Stimulated activated CD8-positive, alpha-beta memory T cell treated with anti-CD3 and anti-CD28 coated beads, Interleukin-15, amount 100 ng/mL, for 4 hours (primary cell): ENCODE measurements around the gene RNF121.

ENCODE experiments used
- DNase-seq, 2 donors: peaks; one replicate each; pipeline ENCODE4 v3.0.0-alpha.2; 2020; ENCODE audit warnings: low read depth in 2 of 2

RNF121 gene

DNA sequence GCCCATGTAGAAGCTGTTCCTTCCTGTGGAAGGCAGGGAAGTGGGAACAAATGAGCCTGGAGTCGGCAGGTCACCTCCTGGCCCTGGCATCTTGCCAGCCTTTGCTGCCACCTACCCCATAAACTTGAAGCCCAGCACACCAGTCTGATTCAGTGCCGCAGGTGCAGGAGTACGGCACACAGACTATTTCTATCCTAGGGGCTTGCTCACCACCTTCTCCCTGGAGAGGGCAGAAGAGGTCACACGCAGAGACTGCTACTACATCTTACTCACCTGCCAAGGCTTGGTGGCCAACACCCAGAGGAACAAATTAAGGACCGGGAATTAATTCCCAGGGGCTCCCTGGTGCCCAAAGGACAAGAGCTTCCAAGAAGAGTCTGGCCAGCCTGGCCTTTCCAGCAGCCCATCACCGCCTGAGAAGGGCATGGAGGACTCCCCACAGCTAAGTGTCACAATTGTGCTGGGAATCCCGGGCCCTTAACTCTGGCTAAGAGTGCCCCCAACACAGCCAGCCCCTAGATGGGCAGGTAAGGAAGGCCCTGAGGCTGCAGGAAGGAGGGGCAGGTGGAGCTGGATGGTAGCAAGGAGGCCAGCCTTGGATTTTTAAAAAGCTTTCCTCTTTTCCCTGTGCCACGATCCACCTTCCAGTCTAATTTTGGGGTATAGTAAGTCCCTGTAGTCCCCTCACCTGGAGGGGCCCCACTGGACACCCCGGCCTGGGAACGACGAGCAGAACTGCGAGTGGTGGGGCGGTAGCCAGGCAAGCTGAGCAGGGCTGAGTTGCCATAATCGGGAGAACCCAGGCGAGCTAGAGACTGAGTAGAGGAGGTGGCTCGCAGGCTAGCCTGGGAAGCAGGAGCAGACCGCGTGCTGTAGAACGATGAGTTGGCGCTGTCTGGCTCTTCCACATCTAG is 76.8 kb downstream of the RNF121 start:
- DNase-seq: no peak

- DNase-seq: no peak
Observed at GRCh38 chr11:72006309-72007088, 77.7 kb downstream of the RNF121 start.

DNA sequence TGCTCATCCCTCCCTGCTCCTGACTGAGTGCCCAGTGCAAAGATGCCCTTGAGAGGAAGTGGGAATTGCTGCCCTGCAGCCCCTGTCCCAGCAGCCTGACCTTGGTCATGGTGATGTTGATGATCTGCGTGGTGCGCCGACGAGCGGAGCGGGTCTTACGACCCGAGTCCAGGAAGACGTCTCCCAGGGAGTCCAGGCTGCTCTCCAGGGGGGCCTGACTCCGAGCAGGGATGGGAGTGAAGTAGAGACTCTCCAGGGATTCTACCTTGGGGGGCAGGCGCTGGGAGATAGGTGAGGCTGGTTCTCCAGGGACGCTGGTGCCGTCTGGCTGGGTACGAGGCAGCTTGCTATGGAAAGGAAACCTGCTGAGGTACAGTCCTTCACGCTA is 78.2 kb downstream of the RNF121 start:
- DNase-seq: no peak

GRCh38 chr11:72007587-72007986 is 78.7 kb downstream of the RNF121 start:
- DNase-seq: no peak

DNA sequence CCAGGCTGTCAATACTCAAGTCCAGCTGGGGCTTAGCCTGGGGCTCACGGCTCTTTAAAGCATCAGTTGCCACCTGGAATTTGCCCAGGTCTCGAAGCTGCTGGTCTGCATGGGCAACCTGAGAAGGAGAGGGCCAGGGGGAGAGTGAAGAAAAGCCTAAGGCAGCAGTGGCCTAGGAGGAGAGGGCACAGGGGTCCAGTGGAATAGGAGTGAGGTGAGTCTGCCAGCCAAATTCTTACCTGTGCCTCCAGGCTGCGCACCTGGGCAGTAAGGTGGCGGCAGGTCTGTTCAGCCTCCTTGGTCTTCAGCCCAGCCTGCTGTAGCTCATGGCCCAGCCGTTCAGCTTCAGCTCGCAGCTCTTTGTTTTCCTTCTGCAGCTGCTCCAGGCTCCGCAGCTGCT is 79.9 kb downstream of the RNF121 start:
- no peak for DNase-seq

DNA sequence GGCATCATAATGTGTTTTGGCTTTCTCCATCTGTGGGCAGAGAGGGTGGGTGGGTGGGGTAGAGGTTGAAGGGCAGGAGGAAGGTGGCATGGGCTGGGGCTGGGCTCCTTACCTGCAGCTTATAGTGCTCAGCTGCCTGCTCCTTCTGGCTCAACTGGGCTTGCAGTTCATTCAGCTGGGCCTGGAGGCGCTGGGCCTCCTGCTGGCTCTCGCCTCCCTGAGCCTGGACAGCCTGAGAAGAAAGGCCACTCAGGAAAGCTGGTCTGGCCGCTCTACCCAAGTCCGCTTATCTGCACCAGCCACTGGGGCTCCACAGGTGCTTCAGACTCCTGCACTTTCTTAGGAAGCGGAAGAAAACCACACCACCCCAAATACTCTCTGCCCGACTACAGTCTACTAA is 80.3 kb downstream of the RNF121 start:
- no peak for DNase-seq

- DNase-seq: no peak
Observed at GRCh38 chr11:72010529-72011233, 81.8 kb downstream of the RNF121 start.

- DNase-seq: no peak
Observed at GRCh38 chr11:72012091-72012630, 83.3 kb downstream of the RNF121 start.

DNA sequence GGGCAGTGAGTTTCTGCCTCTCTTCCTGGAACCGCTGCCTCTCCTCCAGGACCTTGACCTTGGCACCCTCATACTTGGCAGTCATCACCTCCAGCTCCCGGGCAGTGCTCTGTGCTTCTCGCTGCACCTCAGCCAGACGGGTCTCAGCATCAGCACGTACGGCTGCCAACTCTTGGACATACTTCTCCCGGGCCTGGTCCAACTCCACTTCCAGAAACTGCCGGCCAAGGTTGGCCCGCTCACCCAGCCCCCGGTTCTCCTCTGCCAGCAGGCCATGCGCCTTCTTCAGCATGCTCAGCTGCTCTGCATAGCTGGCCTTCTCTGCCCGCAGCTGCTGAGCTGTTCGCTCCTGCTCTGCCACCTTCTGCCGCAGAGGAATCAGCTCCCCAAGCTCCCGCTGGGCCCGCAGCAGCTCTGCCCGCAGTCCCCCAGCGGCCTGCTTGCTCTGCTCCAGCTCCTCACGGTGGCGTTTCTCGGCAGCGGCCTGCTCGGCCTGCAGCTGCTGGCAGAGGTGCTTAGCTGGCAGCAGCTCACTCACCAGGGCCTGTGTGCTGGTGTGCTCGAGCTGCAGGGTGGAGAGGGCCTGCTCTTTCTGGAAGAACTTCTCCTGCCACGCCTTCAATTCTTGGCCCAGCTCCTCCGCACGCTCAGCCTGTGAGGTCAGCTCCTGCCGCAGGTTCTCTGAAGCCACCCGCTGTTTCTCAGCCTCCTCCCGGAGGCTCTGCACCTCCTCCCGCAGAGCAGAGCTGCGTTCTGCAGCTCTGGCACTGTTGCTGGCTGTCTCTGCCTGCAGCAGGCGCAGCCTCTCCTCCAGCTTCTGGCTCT is 84.3 kb downstream of the RNF121 start:
- no peak for DNase-seq

GRCh38 chr11:72013765-72014711 is 85.2 kb downstream of the RNF121 start:
- DNase-seq: no peak

GRCh38 chr11:72014761-72015320 is 86.0 kb downstream of the RNF121 start:
- DNase-seq: no peak

DNA sequence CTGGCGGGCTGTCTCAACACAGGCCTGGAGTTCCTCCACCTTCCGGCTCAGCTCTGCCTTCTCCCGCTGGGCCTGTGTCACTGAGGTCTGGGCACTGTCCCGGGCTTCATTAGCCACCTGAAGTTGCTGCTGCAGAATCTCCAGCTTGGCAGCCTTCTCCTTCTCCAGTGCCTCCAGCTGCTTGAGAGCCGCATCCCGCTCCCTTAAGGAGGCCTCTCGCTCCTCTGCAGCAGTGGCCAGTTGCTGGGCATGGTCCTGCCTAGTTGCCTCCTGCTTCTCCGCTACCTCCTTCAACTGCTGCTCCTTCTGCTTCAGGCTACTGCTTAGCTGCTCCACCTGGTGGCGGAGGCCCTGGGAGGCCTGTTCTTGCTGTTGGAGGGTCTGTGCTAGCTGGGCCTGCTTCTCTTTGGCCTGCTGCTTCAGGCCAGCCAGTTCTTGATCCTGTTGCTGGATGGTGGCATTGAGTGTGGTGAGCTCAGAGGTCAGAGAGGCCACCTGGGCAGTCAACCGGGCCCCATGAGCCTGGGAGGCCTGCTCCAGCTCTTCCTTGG is 86.7 kb downstream of the RNF121 start:
- no peak for DNase-seq

DNA sequence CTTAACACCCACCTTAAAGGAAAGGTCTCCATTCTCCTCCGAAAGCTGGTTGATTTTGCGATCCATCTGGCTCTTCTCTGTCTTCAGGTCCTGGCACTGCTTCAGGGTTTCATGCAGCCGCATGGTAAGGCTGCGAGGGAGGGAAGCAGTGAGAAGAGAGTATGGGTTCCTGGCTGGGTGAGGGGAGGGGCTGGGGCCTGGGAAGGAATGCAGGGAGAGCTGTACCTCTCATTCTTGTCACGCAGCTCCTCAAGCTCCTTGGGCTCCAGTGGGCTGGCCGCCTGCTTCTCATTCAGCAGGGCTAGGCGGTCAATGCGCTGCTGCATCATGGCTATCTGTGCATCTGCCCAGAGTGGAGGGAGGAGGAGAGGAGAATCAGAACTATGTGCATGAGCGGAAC is 89.3 kb downstream of the RNF121 start:
- no peak for DNase-seq

GRCh38 chr11:72023335-72023734 is 94.5 kb downstream of the RNF121 start:
- no peak for DNase-seq

GRCh38 chr11:72024069-72024754 is 95.4 kb downstream of the RNF121 start:
- DNase-seq: no peak

GRCh38 chr11:72026090-72026489 is 97.2 kb downstream of the RNF121 start:
- DNase-seq: no peak

DNA sequence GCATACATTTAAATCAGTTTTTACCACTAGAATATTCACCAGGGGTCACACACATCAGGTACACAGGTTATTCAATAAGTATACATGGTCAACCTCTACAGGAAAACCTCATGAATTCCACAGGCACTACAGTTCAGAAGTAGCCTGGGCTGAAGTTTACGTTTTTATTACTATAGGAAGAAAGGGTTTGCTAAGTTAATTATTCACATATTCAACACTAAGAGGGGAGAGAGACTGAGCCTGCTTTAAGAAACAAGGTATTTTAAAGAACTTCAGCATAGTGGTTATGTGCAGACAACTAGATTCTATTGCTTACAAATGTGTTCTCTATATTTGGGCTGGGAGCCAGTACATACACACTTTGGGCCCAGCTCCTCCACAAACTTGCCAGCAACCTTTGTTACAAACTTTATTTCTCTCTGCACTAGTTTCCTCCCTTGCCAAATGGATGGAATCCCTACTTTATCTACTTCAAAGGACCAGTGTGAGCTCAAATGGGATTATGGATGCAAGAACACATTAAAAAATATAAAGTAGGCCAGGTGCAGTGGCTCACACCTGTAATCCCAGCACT is 101.7 kb downstream of the RNF121 start:
- no peak for DNase-seq

DNA sequence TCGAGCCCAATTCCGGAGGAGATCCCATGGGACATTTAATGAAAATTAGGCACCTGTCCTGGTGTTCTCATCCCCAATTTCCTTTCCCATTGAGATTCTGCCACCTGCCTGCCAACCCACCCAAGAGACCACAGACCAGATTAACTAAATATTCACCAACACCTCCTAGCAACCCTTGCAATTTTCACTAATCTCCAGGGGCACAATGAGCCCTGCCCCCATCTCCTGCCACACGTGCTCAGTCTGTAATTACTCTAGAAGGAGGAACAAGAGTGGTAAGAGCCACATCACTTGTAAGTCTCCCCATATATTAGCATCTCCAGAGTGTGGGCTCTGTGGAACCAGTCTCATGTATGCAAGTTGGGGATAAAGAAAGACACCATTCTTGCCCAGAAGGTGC is 107.8 kb downstream of the RNF121 start:
- no peak for DNase-seq
